Loucy (cell line): ENCODE results near the gene RAPGEF1.

Experiments used
- H2AFZ ChIP-seq: fragments of 200-600 bp; sonication (generic); 2 replicates; pipeline ENCODE4 v1.6.0; 2016; ENCODE audit warnings: antibody characterized with exemption, mild to moderate bottlenecking, low read length, moderate library complexity
- H3F3A ChIP-seq: fragments of 200-600 bp; 2 replicates; pipeline ENCODE4 v1.6.0; 2016; ENCODE audit warnings: antibody characterized with exemption, low read depth, mild to moderate bottlenecking
- H3K27me3 ChIP-seq: fragments of 200-600 bp; sonication (generic); 2 replicates; pipeline ENCODE4 v1.6.1; 2014; ENCODE audit warnings: low read length, mild to moderate bottlenecking; ENCODE audit not compliant: insufficient read depth, poor library complexity, severe bottlenecking
- H3K36me3 ChIP-seq: fragments of 200-600 bp; sonication (generic); 2 replicates; pipeline ENCODE4 v1.6.1; 2016; ENCODE audit warnings: low read length; ENCODE audit not compliant: insufficient read depth
- H3K4me1 ChIP-seq: fragments of 200-600 bp; sonication (generic); 2 replicates; pipeline ENCODE4 v1.5.1; 2014; ENCODE audit warnings: low read length, mild to moderate bottlenecking; ENCODE audit not compliant: insufficient read depth, poor library complexity, severe bottlenecking
- H3K4me2 ChIP-seq: fragments of 200-600 bp; sonication (generic); 2 replicates; pipeline ENCODE4 v1.6.0; 2014; ENCODE audit warnings: antibody characterized with exemption, low read length, low read depth, mild to moderate bottlenecking; ENCODE audit not compliant: poor library complexity, severe bottlenecking
- H3K4me3 ChIP-seq: fragments of 200-600 bp; sonication (generic); 2 replicates; pipeline ENCODE4 v1.5.1; 2014; ENCODE audit warnings: low read length, mild to moderate bottlenecking, mixed read lengths; ENCODE audit not compliant: poor library complexity, severe bottlenecking
- H3K79me2 ChIP-seq: fragments of 200-600 bp; sonication (generic); 2 replicates; pipeline ENCODE4 v1.6.1; 2014; ENCODE audit warnings: low read length; ENCODE audit not compliant: insufficient read depth
- H3K9ac ChIP-seq: fragments of 200-600 bp; sonication (generic); 2 replicates; pipeline ENCODE4 v1.6.0; 2014; ENCODE audit warnings: mild to moderate bottlenecking, low read depth, low read length, moderate library complexity; ENCODE audit not compliant: poor library complexity, severe bottlenecking
- H3K9me2 ChIP-seq: fragments of 200-600 bp; sonication (generic); replicated peaks from 2 replicates; pipeline ENCODE4 v1.6.1; 2016; ENCODE audit warnings: low read depth, low read length, mixed read lengths
- H3K9me3 ChIP-seq: fragments of 200-600 bp; sonication (generic); 2 replicates; pipeline ENCODE4 v1.6.1; 2014; ENCODE audit warnings: mild to moderate bottlenecking, antibody characterized with exemption, low read length, low read depth; ENCODE audit not compliant: insufficient read depth
- H4K20me1 ChIP-seq: fragments of 200-600 bp; sonication (generic); 2 replicates; pipeline ENCODE4 v1.6.0; 2014; ENCODE audit warnings: antibody characterized with exemption, low read length, mild to moderate bottlenecking; ENCODE audit not compliant: insufficient read depth, poor library complexity, severe bottlenecking
- EZH2phosphoT487 ChIP-seq: fragments of 200-600 bp; IDR thresholded peaks from 2 replicates; pipeline ENCODE4 v1.6.1; 2018; ENCODE audit warnings: antibody characterized with exemption, mild to moderate bottlenecking, moderate library complexity, borderline replicate concordance
- TF ChIP-seq, protein P1 (sequence below): fragments of 200-600 bp; sonication (generic); conservative IDR thresholded peaks from 2 replicates; pipeline ENCODE4 v1.5.1; 2014; ENCODE audit warnings: mild to moderate bottlenecking, antibody characterized with exemption, low read length

The RAPGEF1 gene

DNA sequence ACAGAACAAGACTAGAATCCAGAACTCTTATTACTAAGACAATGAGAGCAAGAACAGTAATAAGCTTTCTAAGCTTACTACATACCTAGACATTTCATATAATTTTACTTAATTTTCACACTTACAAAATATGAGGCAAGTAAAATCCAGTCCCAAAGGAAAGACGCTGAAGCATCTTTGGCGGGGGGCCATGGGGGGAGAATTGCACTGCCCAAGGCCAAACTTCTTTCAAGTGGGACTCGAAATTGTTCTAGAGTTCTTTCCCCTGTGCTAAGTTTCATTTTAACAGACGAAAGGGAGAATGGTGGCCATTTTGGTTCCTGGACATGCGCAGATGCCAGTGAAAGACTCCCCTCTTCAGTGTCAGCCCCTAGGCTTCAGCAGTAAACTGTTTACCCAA lies 122.3 kb downstream of the RAPGEF1 start:
- H3K4me3 ChIP-seq: no peak overlapping the region
- H4K20me1 ChIP-seq: no peaks in the 10 kb centered on the region
- H3K79me2 ChIP-seq: no peaks in the 10 kb centered on the region
- no peaks in the 10 kb centered on the region for H3K9me3 ChIP-seq
- no peaks in the 10 kb centered on the region for H3F3A ChIP-seq
- H3K4me1 ChIP-seq: no peaks in the 10 kb centered on the region
- H3K9me2 ChIP-seq: no peaks in the 10 kb centered on the region
- no peak overlapping the region for H3K4me2 ChIP-seq
- H3K9ac ChIP-seq: no peak overlapping the region
- H3K27me3 ChIP-seq: no peaks in the 10 kb centered on the region
- TF ChIP-seq, protein P1, sequence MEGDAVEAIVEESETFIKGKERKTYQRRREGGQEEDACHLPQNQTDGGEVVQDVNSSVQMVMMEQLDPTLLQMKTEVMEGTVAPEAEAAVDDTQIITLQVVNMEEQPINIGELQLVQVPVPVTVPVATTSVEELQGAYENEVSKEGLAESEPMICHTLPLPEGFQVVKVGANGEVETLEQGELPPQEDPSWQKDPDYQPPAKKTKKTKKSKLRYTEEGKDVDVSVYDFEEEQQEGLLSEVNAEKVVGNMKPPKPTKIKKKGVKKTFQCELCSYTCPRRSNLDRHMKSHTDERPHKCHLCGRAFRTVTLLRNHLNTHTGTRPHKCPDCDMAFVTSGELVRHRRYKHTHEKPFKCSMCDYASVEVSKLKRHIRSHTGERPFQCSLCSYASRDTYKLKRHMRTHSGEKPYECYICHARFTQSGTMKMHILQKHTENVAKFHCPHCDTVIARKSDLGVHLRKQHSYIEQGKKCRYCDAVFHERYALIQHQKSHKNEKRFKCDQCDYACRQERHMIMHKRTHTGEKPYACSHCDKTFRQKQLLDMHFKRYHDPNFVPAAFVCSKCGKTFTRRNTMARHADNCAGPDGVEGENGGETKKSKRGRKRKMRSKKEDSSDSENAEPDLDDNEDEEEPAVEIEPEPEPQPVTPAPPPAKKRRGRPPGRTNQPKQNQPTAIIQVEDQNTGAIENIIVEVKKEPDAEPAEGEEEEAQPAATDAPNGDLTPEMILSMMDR: no peak
- no peak for TF ChIP-seq EZH2phosphoT487
- no peak overlapping the region for H2AFZ ChIP-seq
- H3K36me3 ChIP-seq: peaks cover 52% of the 10 kb centered on the region; the same call in 1 of the 2 replicates

DNA sequence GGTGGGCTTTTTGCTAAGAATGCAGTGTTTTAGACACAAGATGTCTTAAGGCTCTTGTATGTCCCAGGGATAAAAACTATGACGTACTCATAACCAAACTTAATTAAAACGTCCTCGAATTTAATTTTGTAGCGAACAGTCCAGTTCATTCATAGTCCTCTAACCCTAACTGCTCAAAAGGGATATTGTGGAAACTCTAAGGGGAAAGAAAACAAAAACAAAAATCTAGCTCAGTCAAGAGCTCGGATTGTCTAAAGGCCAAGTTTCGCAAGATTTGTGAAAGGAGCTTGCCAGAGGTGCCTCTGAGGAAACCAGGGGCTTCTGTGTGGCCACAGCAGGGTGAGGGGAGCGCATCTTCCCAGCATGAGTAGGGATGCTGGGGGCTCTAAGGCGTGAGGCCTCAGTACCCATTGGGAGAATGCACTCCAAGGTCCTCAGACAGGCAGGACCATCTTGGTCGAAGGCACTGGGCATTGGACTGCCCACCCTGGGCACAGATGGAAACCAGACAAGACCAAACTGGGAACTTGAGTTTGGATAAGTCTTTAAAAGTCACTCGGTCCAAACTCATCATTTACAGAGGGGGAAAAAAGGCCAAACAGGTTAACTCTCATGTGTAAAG lies 122.8 kb downstream of the RAPGEF1 start:
- no peak for TF ChIP-seq EZH2phosphoT487
- TF ChIP-seq, protein P1: no peak
- H3F3A ChIP-seq: no peaks in the 10 kb centered on the region
- no peak overlapping the region for H3K4me3 ChIP-seq
- no peaks in the 10 kb centered on the region for H3K9me2 ChIP-seq
- peaks cover 50% of the 10 kb centered on the region; the same call in 1 of the 2 replicates for H3K36me3 ChIP-seq
- no peak overlapping the region for H3K9ac ChIP-seq
- no peaks in the 10 kb centered on the region for H3K9me3 ChIP-seq
- no peaks in the 10 kb centered on the region for H3K27me3 ChIP-seq
- H3K79me2 ChIP-seq: no peaks in the 10 kb centered on the region
- H2AFZ ChIP-seq: no peak overlapping the region
- no peak overlapping the region for H3K4me2 ChIP-seq
- H4K20me1 ChIP-seq: no peaks in the 10 kb centered on the region
- H3K4me1 ChIP-seq: no peaks in the 10 kb centered on the region

DNA sequence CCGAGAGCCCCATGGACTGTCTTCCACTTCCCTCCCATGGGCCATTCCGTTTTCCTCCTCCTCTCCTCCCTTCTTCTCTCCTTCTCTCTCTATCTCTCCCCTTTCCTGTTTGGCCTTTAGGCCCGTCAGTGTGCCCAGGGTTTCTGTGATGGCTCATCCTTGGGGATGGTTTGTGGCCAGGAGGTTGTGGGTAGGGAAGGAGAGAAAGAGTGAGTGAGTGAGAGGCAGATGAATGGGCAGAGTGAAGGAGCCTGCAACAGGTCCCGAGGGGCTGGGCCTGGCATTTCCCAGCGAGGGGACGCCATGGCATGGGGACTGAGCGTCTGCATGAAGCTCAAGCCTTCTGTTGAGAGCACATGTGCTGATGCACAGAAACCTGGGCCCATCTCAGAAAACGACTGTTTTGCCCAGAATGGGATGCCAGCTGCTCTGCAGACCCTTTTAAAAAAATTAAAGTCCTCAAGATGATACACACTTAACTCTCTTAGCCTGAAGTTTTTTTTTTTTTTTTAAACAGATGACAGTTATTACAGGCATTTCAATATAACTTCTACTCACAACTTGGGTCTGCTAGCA lies 125.4 kb downstream of the RAPGEF1 start:
- Histone ChIP-seq H3K9me2 (no peaks in the 10 kb centered on the region), H3K9ac (no peak overlapping the region), H3K79me2 (no peaks in the 10 kb centered on the region), H3K4me1 (no peaks in the 10 kb centered on the region), H3K4me2 (no peak overlapping the region), H4K20me1 (no peaks in the 10 kb centered on the region), H3F3A (no peaks in the 10 kb centered on the region), H2AFZ (no peak overlapping the region), H3K9me3 (no peaks in the 10 kb centered on the region), H3K4me3 (no peak overlapping the region), H3K27me3 (no peaks in the 10 kb centered on the region), H3K36me3 (peaks cover 30% of the 10 kb centered on the region; the same call in 1 of the 2 replicates)
- TF ChIP-seq, protein P1: no peak
- no peak for TF ChIP-seq EZH2phosphoT487
